Measurements from ENCODE around the gene ZMYND12. TPM values are rescaled to one million over a fixed set of nuclear protein-coding genes. Genes with fewer than 3 reads are reported as not detected.

Gene ZMYND12
- polyA plus RNA-seq, 3 donors = 0.76 to 1.3 (median 1.2) TPM

DNA sequence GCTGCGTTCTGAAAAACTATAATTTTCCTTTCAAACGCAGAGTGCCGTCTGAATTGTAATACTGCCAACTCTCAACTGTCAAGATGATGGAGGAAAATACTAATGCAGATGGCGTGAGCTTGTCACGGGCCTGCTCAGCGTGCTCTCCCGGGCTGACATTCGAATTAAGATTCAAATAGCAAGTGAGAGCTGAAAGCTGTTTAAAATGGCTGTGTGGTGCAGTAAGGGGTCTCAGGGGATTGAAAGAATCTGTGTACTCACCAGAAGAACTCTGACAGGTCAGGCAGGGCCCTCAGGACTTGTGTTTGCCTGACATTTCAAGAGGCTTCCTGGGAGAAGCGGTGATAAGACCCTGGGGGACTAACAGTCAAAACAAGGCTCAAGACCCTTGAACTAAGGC, 33.1 kb downstream of the ZMYND12 start:
- Histone ChIP-seq H3K79me2 (ENCODE audit: insufficient read depth, low read length) (no peaks in the 10 kb centered on the region), H3K9me3 (replicated peaks in 1 of 2; ENCODE audit: control insufficient read depth in 1 of 2, insufficient read depth in 1 of 2, low read length in 2 of 2) (no peaks in the 10 kb centered on the region), H3K4me2 (replicated peaks; ENCODE audit: extremely low read depth, low read length, poor library complexity, severe bottlenecking) (no peak overlapping the region), H3K9ac (ENCODE audit: insufficient read depth, low read length, poor library complexity, severe bottlenecking) (no peak overlapping the region), H2AFZ (ENCODE audit: insufficient read depth, low read depth, low read length, poor library complexity, severe bottlenecking) (no peak overlapping the region), H3K4me1 (ENCODE audit: control insufficient read depth in 1 of 2, insufficient read depth in 2 of 2, low read length in 2 of 2) (no peaks in the 10 kb centered on the region), H3K27me3 (ENCODE audit: control insufficient read depth in 2 of 2, insufficient read depth in 2 of 2, low read length in 2 of 2) (no peaks in the 10 kb centered on the region), H3K4me3 (replicated peaks in 1 of 3; ENCODE audit: low read depth in 2 of 3, low read length in 3 of 3) (no peak overlapping the region), H3K36me3 (replicated peaks in 1 of 2; ENCODE audit: control insufficient read depth in 1 of 2, insufficient read depth in 2 of 2, low read length in 2 of 2) (no peaks in the 10 kb centered on the region), H3K27ac (ENCODE audit: low read depth in 1 of 2, low read length in 2 of 2) (no peak overlapping the region), H4K20me1 (ENCODE audit: insufficient read depth, low read length) (no peaks in the 10 kb centered on the region)
- WGBS (ENCODE audit: insufficient coverage) = 87% methylated on average over 6 of the region's 9 CpGs
- TF ChIP-seq CTCF (IDR thresholded peaks at IDR 0.05) = no peak
- DNase-seq = no peak
- no peaks in the 10 kb centered on the region for H3K4me1 Mint-ChIP-seq
- H3K9me3 Mint-ChIP-seq = peaks cover 0 to 4% (median 0%) of the 10 kb centered on the region in 7 donors
- intact Hi-C loops (cut with micrococcal nuclease) = no loop called here
- H3K27ac Mint-ChIP-seq = no peak overlapping the region
- peaks cover 2 to 4% (median 3%) of the 10 kb centered on the region in 3 donors for H3K27me3 Mint-ChIP-seq (ENCODE audit: low read depth in 3 of 3)
- H3K4me3 Mint-ChIP-seq = no peak overlapping the region
- H3K36me3 Mint-ChIP-seq = no peaks in the 10 kb centered on the region

DNA sequence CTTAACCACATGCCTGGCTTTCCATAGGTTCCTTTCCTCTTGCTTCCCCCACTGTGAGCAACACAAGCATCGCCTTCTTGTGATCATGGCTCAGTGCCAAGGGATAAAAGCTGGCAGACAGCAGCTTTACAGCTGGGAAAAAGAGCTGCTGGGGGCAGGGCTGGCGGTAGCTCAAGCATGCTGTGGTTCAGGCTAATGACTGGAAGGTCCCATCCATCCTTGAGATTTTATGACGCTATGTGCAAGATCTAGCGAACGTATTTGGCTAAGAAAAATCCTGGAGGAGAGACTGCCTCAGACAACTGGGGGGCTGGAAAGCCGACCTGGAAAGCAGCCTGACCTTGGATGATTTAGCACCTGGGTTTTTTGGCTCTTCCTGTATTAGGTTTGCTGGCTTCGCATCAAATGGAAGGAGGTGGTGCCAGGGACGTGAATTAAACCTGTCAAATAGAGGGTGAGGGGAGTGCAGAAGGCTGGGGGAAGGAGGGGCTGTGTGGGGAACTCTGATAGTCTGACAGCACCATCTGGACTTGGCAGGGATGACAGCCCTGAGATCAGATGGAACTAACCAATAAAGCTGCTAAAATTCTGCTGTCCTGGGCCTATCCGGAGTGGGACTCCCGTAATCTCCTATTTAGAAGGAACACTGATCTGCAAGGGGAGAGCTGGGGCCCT, 34.8 kb downstream of the ZMYND12 start:
- H3K27me3 ChIP-seq (ENCODE audit: control insufficient read depth in 2 of 2, insufficient read depth in 2 of 2, low read length in 2 of 2) = no peaks in the 10 kb centered on the region
- H3K9me3 ChIP-seq (replicated peaks in 1 of 2; ENCODE audit: control insufficient read depth in 1 of 2, insufficient read depth in 1 of 2, low read length in 2 of 2) = no peaks in the 10 kb centered on the region
- H3K4me3 Mint-ChIP-seq = no peak overlapping the region
- H3K4me1 ChIP-seq (ENCODE audit: control insufficient read depth in 1 of 2, insufficient read depth in 2 of 2, low read length in 2 of 2) = no peaks in the 10 kb centered on the region
- no peak overlapping the region for H3K27ac ChIP-seq (ENCODE audit: low read depth in 1 of 2, low read length in 2 of 2)
- H3K36me3 ChIP-seq (replicated peaks in 1 of 2; ENCODE audit: control insufficient read depth in 1 of 2, insufficient read depth in 2 of 2, low read length in 2 of 2) = no peaks in the 10 kb centered on the region
- WGBS (ENCODE audit: insufficient coverage) = 34% methylated on average over 10 of the region's 10 CpGs
- H3K4me3 ChIP-seq (replicated peaks in 1 of 3; ENCODE audit: low read depth in 2 of 3, low read length in 3 of 3) = no peak overlapping the region
- no peak overlapping the region for H2AFZ ChIP-seq (ENCODE audit: insufficient read depth, low read depth, low read length, poor library complexity, severe bottlenecking)
- no peaks in the 10 kb centered on the region for H4K20me1 ChIP-seq (ENCODE audit: insufficient read depth, low read length)
- no peak for TF ChIP-seq CTCF (IDR thresholded peaks at IDR 0.05)
- no peaks in the 10 kb centered on the region for H3K79me2 ChIP-seq (ENCODE audit: insufficient read depth, low read length)
- DNase-seq = no peak
- H3K9ac ChIP-seq (ENCODE audit: insufficient read depth, low read length, poor library complexity, severe bottlenecking) = no peak overlapping the region
- no peaks in the 10 kb centered on the region for H3K36me3 Mint-ChIP-seq
- no peak overlapping the region for H3K27ac Mint-ChIP-seq
- peaks cover 2 to 4% (median 3%) of the 10 kb centered on the region in 3 donors for H3K27me3 Mint-ChIP-seq (ENCODE audit: low read depth in 3 of 3)
- intact Hi-C loops (cut with micrococcal nuclease) = no loop called here
- no peaks in the 10 kb centered on the region for H3K4me1 Mint-ChIP-seq
- peaks cover 0 to 3% (median 0%) of the 10 kb centered on the region in 7 donors for H3K9me3 Mint-ChIP-seq
- H3K4me2 ChIP-seq (replicated peaks; ENCODE audit: extremely low read depth, low read length, poor library complexity, severe bottlenecking) = no peak overlapping the region
